CD4-positive, alpha-beta T cell (primary cell): Measurements from ENCODE around the gene ZC3HAV1. TPM values are rescaled to one million over a fixed set of nuclear protein-coding genes. Genes with fewer than 3 reads are reported as not detected.
A peak's percentile ranks its signal among the peaks of the same experiment; 100 is the strongest.
"Not testable (repeated sequence)": the region's sequence is repeated elsewhere in the genome, so short reads cannot be mapped to it uniquely, and the experiment has no call there.

Experiments
- ATAC-seq: fragments of 200-7000 bp; cut with Tn5 transposase; one replicate; pipeline ENCODE4 v1.10.0; 2022; ENCODE audit warnings: mild to moderate bottlenecking; ENCODE audit not compliant: poor library complexity
- CTCF ChIA-PET: fragments of 350-600 bp; sonication (Branson Sonifier 250); formaldehyde crosslinking; loops from one replicate; lab custom pipeline; 2021; ENCODE audit warnings: antibody characterized with exemption, inconsistent platforms; lab: Charles Lee
- POLR2A ChIA-PET: fragments of 350-600 bp; sonication (Branson Sonifier 250); formaldehyde crosslinking; loops from one replicate; lab custom pipeline; 2021; ENCODE audit warnings: antibody characterized with exemption, inconsistent platforms; lab: Charles Lee
- DNase-seq, 14 experiments: peaks; one replicate each; pipeline ENCODE4 v3.0.0-alpha.2; 2013 to 2020; ENCODE audit warnings: mixed read lengths in 2 of 14
- H3K27ac ChIP-seq, 2 donors: one replicate each; pipeline versions ENCODE4 v1.5.1 to v1.7.0; 2013; ENCODE audit warnings: low read length in 2 of 2, low read depth in 1 of 2, mild to moderate bottlenecking in 1 of 2
- H3K27me3 ChIP-seq, 2 experiments: 1 replicate in 1 of 2; 2 replicates in 1 of 2; pipeline versions ENCODE4 v1.6.1 to v1.7.0; 2013; ENCODE audit warnings: low read length in 2 of 2, control low read depth in 1 of 2, mild to moderate bottlenecking in 1 of 2, moderate library complexity in 1 of 2; ENCODE audit not compliant: insufficient read depth in 2 of 2, control insufficient read depth in 1 of 2
- H3K36me3 ChIP-seq: one replicate; pipeline ENCODE4 v1.6.1; 2013; ENCODE audit warnings: low read length, control low read depth; ENCODE audit not compliant: insufficient read depth
- H3K4me1 ChIP-seq: one replicate; pipeline ENCODE4 v1.6.1; 2013; ENCODE audit warnings: low read length, control low read depth; ENCODE audit not compliant: insufficient read depth
- H3K4me3 ChIP-seq: one replicate; pipeline ENCODE4 v1.5.1; 2013; ENCODE audit warnings: mild to moderate bottlenecking, low read length, moderate library complexity
- H3K9me3 ChIP-seq, 2 experiments: 1 replicate in 1 of 2; 2 replicates in 1 of 2; pipeline versions ENCODE4 v1.6.1 to v1.7.0; 2013; ENCODE audit warnings: low read length in 2 of 2, mild to moderate bottlenecking in 2 of 2, control low read depth in 1 of 2, moderate library complexity in 1 of 2; ENCODE audit not compliant: control insufficient read depth in 1 of 2, insufficient read depth in 1 of 2
- H3K27ac Mint-ChIP-seq: one replicate; pipeline ENCODE4 v1.8.0; 2020; ENCODE audit warnings: mixed read lengths
- H3K27me3 Mint-ChIP-seq: one replicate; pipeline ENCODE4 v1.8.0; 2021; ENCODE audit warnings: mixed read lengths
- H3K36me3 Mint-ChIP-seq: one replicate; pipeline ENCODE4 v1.8.0; 2021; ENCODE audit warnings: low read depth, mixed read lengths
- H3K4me1 Mint-ChIP-seq: one replicate; pipeline ENCODE4 v1.8.0; 2021; ENCODE audit warnings: low read depth, mixed read lengths
- H3K4me3 Mint-ChIP-seq: one replicate; pipeline ENCODE4 v1.8.0; 2020; ENCODE audit warnings: mild to moderate bottlenecking, mixed read lengths
- H3K9me3 Mint-ChIP-seq: one replicate; pipeline ENCODE4 v1.8.0; 2020; ENCODE audit warnings: mixed read lengths
- CTCF ChIP-seq: fragments of 200-600 bp; IDR thresholded peaks from one replicate; pipeline ENCODE4 v1.8.0; 2022; ENCODE audit warnings: antibody characterized with exemption, mild to moderate bottlenecking
- intact Hi-C, 2 experiments: fragments of 100-400 bp; cut with DNase I in 1 of 2; cut with micrococcal nuclease in 1 of 2; formaldehyde crosslinking; loops; one replicate each; pipeline versions ENCODE4 v1.15.1 to v1.9.0; 2023 to 2025; cut with DNase I, micrococcal nuclease
- total RNA-seq, 174 experiments: library from RNA in 2 of 174; stranded (reverse) in 2 of 174; gene quantifications; one replicate each; pipeline ENCODE4 v1.2.3 and lab custom pipeline; 2021 to 2026

The ZC3HAV1 gene
- total RNA-seq, 2 experiments from 2014 or later: 169 to 178 TPM

- no peak for DNase-seq
- no peaks in the 10 kb centered on the region for H3K9me3 ChIP-seq
- no peaks in the 10 kb centered on the region for H3K9me3 Mint-ChIP-seq
- ChIA-PET POLR2A (no interaction called here), CTCF (interaction anchor here (1.0 kb wide), 1 partner anchor 10 kb away, joined by 4 read pairs; no protein-coding TSS in a partner anchor)
- no peak for ATAC-seq
- peak overlapping the region; percentile 75 for H3K27ac Mint-ChIP-seq
- peaks cover 4% of the 10 kb centered on the region for H3K4me1 ChIP-seq
- intact Hi-C loops: no loop called here
- no peaks in the 10 kb centered on the region for H3K27me3 Mint-ChIP-seq
- no peak overlapping the region for H3K4me3 Mint-ChIP-seq
- H3K27me3 ChIP-seq: no peaks in the 10 kb centered on the region
- H3K36me3 ChIP-seq: peaks cover 96% of the 10 kb centered on the region
- H3K4me3 ChIP-seq: no peak overlapping the region
- TF ChIP-seq CTCF: no peak
- peaks cover 36% of the 10 kb centered on the region for H3K4me1 Mint-ChIP-seq
- H3K36me3 Mint-ChIP-seq: peaks cover 95% of the 10 kb centered on the region
- no peak overlapping the region for H3K27ac ChIP-seq
Observed at GRCh38 chr7:139055674-139056073, 53.8 kb downstream of the ZC3HAV1 start.

GRCh38 chr7:139054656-139055055, 54.9 kb downstream of the ZC3HAV1 start:
- DNase-seq, H3K4me3 Mint-ChIP-seq, intact Hi-C loops, H3K9me3 Mint-ChIP-seq, H3K4me1 ChIP-seq, H3K27me3 ChIP-seq, H3K9me3 ChIP-seq, H3K27ac ChIP-seq, ATAC-seq, H3K27me3 Mint-ChIP-seq, H3K4me3 ChIP-seq: not testable (repeated sequence)
- ChIA-PET POLR2A (interaction anchor here (1.2 to 1.3 kb wide), 2 partner anchors 15 to 20 kb away, joined by 3 to 6 read pairs; no protein-coding TSS in a partner anchor), CTCF (interaction anchor here (0.9 kb wide), 1 partner anchor 20 kb away, joined by 3 read pairs; no protein-coding TSS in a partner anchor)
- peaks cover 95% of the 10 kb centered on the region for H3K36me3 Mint-ChIP-seq
- H3K36me3 ChIP-seq: peaks cover 96% of the 10 kb centered on the region
- H3K4me1 Mint-ChIP-seq: peaks cover 32% of the 10 kb centered on the region
- H3K27ac Mint-ChIP-seq: peak overlapping the region; percentile 75

GRCh38 chr7:139054101-139054500, 55.4 kb downstream of the ZC3HAV1 start:
- H3K4me3 Mint-ChIP-seq: no peak overlapping the region
- Histone ChIP-seq H3K27me3 (no peaks in the 10 kb centered on the region), H3K4me3 (no peak overlapping the region), H3K36me3 (peaks cover 96% of the 10 kb centered on the region), H3K4me1 (peaks cover 8% of the 10 kb centered on the region), H3K9me3 (no peaks in the 10 kb centered on the region), H3K27ac (no peak overlapping the region)
- ChIA-PET POLR2A (interaction anchor here (0.7 to 2.6 kb wide), 4 partner anchors 15 to 41 kb away, joined by 3 to 11 read pairs (median 5); no protein-coding TSS in a partner anchor), CTCF (interaction anchor here (0.7 to 1.4 kb wide), 4 partner anchors 19 to 538 kb away, joined by 3 to 4 read pairs (median 3); no protein-coding TSS in a partner anchor)
- no peak for TF ChIP-seq CTCF
- intact Hi-C loops: no loop called here
- no peak for ATAC-seq
- no peaks in the 10 kb centered on the region for H3K9me3 Mint-ChIP-seq
- H3K4me1 Mint-ChIP-seq: peaks cover 36% of the 10 kb centered on the region
- H3K27me3 Mint-ChIP-seq: no peaks in the 10 kb centered on the region
- no peak for DNase-seq
- peaks cover 96% of the 10 kb centered on the region for H3K36me3 Mint-ChIP-seq
- peak overlapping the region; percentile 75 for H3K27ac Mint-ChIP-seq
